DND-41 (cell line): Measurements from ENCODE around the gene COPE.
"Not testable (repeated sequence)": the region's sequence is repeated elsewhere in the genome, so short reads cannot be mapped to it uniquely, and the experiment has no call there.

ENCODE experiments used
- ATAC-seq: fragments of 200-7000 bp; cut with Tn5 transposase; 3 replicates; pipeline ENCODE4 v1.9.1; 2021; ENCODE audit warnings: low read depth; ENCODE audit not compliant: insufficient read depth
- DNase-seq: peaks from one replicate; pipeline ENCODE4 v3.0.0-alpha.2; 2020
- H2AFZ ChIP-seq: 2 replicates; pipeline ENCODE4 v1.6.0; 2012; ENCODE audit warnings: low read depth, low read length
- H3K27ac ChIP-seq: 2 replicates; pipeline ENCODE4 v1.5.1; 2012; ENCODE audit warnings: low read length, inconsistent platforms
- H3K27me3 ChIP-seq: fragments of 200-600 bp; sonication (generic); 2 replicates; pipeline ENCODE4 v1.6.0; 2012; ENCODE audit warnings: low read length, mild to moderate bottlenecking, inconsistent platforms; ENCODE audit not compliant: insufficient read depth, poor library complexity
- H3K36me3 ChIP-seq: 2 replicates; pipeline ENCODE4 v1.5.1; 2012; ENCODE audit warnings: low read length, inconsistent platforms; ENCODE audit not compliant: insufficient read depth
- H3K4me1 ChIP-seq: 2 replicates; pipeline ENCODE4 v1.5.1; 2012; ENCODE audit warnings: mild to moderate bottlenecking, low read length; ENCODE audit not compliant: insufficient read depth
- H3K4me2 ChIP-seq: 2 replicates; pipeline ENCODE4 v1.6.0; 2012; ENCODE audit warnings: mild to moderate bottlenecking, moderate library complexity, low read length, inconsistent platforms; ENCODE audit not compliant: insufficient read depth
- H3K4me3 ChIP-seq, 2 experiments: fragments of 200-600 bp in 1 of 2; shearing (Covaris generic) in 1 of 2; 2 replicates each; pipeline ENCODE4 v1.5.1; 2012 to 2016; ENCODE audit warnings: inconsistent platforms in 2 of 2, low read length in 2 of 2, mild to moderate bottlenecking in 2 of 2, low read depth in 1 of 2, moderate library complexity in 1 of 2
- H3K79me2 ChIP-seq: 2 replicates; pipeline ENCODE4 v1.6.0; 2012; ENCODE audit warnings: low read length, inconsistent platforms; ENCODE audit not compliant: insufficient read depth
- H3K9ac ChIP-seq: 2 replicates; pipeline ENCODE4 v1.6.0; 2012; ENCODE audit warnings: low read depth, mild to moderate bottlenecking, inconsistent platforms, low read length, moderate library complexity
- H3K9me3 ChIP-seq: 2 replicates; pipeline ENCODE4 v1.5.1; 2012; ENCODE audit warnings: low read length, moderate library complexity, mild to moderate bottlenecking, inconsistent platforms; ENCODE audit not compliant: insufficient read depth, severe bottlenecking
- H4K20me1 ChIP-seq: 2 replicates; pipeline ENCODE4 v1.6.0; 2012; ENCODE audit warnings: low read length; ENCODE audit not compliant: insufficient read depth
- CTCF ChIP-seq: IDR thresholded peaks from 2 replicates; pipeline ENCODE4 v1.5.1; 2012; ENCODE audit warnings: borderline replicate concordance, low read length, moderate library complexity, mild to moderate bottlenecking; ENCODE audit not compliant: poor library complexity, severe bottlenecking; ENCODE audit errors: extremely low read depth
- EZH2 ChIP-seq: IDR thresholded peaks from 3 replicates; pipeline ENCODE4 v1.6.1; 2012; ENCODE audit warnings: borderline replicate concordance, low read depth, mild to moderate bottlenecking, moderate library complexity, low read length, inconsistent platforms; ENCODE audit not compliant: severe bottlenecking

Gene COPE

DNA sequence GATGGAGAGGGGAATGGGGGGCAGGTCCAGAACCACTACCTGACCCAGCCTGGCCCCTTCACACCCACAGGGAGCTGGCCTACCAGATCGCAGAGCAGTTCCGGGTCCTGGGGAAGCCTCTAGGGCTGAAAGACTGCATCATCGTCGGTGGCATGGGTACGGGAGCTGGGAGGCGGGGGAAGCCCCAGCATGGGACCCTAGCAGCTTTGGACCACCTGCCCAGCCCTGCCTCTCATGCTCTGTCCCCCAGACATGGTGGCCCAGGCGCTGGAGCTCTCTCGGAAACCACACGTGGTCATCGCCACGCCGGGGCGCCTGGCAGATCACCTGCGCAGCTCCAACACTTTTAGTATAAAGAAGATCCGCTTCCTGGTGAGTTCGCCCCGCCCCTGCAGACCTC lies 2.4 kb upstream of the COPE start:
- H3K9ac ChIP-seq = no peak overlapping the region
- no peak for ATAC-seq

GRCh38 chr19:18920400-18920799 lies 1.2 kb upstream of the COPE start:
- H3K9me3 ChIP-seq = no peaks in the 10 kb centered on the region
- peaks cover 40% of the 10 kb centered on the region for H3K4me1 ChIP-seq
- no peak for ATAC-seq
- DNase-seq = no peak
- H3K27me3 ChIP-seq = no peaks in the 10 kb centered on the region
- H2AFZ ChIP-seq = no peak overlapping the region
- TF ChIP-seq EZH2 = no peak
- no peak for TF ChIP-seq CTCF
- peaks cover 18% of the 10 kb centered on the region; the same call in 1 of the 2 replicates for H4K20me1 ChIP-seq
- peaks cover 39% of the 10 kb centered on the region for H3K36me3 ChIP-seq
- H3K4me3 ChIP-seq = peak overlapping the region; percentile 78 to 87; a peak in 3 of 4 replicates
- H3K79me2 ChIP-seq = peaks cover 57% of the 10 kb centered on the region
- H3K27ac ChIP-seq = peak overlapping the region; percentile 70
- H3K9ac ChIP-seq = peak overlapping the region; percentile 65
- H3K4me2 ChIP-seq = peak overlapping the region; percentile 70

More for the DNA sequence above, 2.4 kb upstream of the COPE start:
- H2AFZ ChIP-seq = no peak overlapping the region
- no peaks in the 10 kb centered on the region for H3K9me3 ChIP-seq
- peaks cover 36% of the 10 kb centered on the region for H3K4me1 ChIP-seq
- H3K4me3 ChIP-seq = peak overlapping the region in 1 of 2 experiments; percentile 15; a peak in 1 of 4 replicates
- DNase-seq = no peak
- peaks cover 45% of the 10 kb centered on the region for H3K36me3 ChIP-seq
- H3K27ac ChIP-seq = no peak overlapping the region
- TF ChIP-seq CTCF (no peak), EZH2 (no peak)
- H4K20me1 ChIP-seq = peaks cover 14% of the 10 kb centered on the region; the same call in 1 of the 2 replicates
- no peaks in the 10 kb centered on the region for H3K27me3 ChIP-seq
- peak overlapping the region; percentile 70; the same call in 1 of the 2 replicates for H3K4me2 ChIP-seq
- peaks cover 45% of the 10 kb centered on the region for H3K79me2 ChIP-seq

DNA sequence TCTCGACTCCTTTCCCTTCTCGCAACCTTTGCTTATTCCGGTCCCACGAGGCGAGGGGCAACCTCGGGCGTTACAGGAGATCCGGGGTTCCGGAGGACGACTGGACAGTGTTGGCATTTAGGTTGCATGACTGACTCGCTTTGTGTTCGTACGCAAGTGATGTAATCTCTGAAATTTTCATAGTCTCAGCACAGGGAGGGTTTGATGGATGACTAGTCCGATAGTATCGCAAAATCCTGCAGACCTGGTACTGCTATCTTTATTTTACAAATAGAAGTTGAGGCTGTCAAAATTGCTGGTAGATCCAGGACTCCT lies 670 bp upstream of the COPE start:
- peaks cover 43% of the 10 kb centered on the region for H3K36me3 ChIP-seq
- H2AFZ ChIP-seq = peak overlapping the region; percentile 76
- TF ChIP-seq EZH2 (no peak), CTCF (no peak)
- peak overlapping the region; percentile 78 to 87 for H3K4me3 ChIP-seq
- H3K27me3 ChIP-seq = no peaks in the 10 kb centered on the region
- DNase-seq = no peak
- H3K9me3 ChIP-seq = no peaks in the 10 kb centered on the region
- peak overlapping the region; percentile 70 for H3K4me2 ChIP-seq
- H4K20me1 ChIP-seq = peaks cover 24% of the 10 kb centered on the region; the same call in 1 of the 2 replicates
- peak overlapping the region; percentile 70 for H3K27ac ChIP-seq
- H3K9ac ChIP-seq = peak overlapping the region; percentile 65
- peaks cover 62% of the 10 kb centered on the region for H3K79me2 ChIP-seq
- ATAC-seq = no peak
- peaks cover 44% of the 10 kb centered on the region for H3K4me1 ChIP-seq

- Histone ChIP-seq H4K20me1 (peaks cover 37% of the 10 kb centered on the region), H3K4me3 (peak overlapping the region in 1 of 2 experiments; percentile 87; a peak in 1 of 4 replicates), H3K4me1 (peaks cover 44% of the 10 kb centered on the region), H3K79me2 (peaks cover 84% of the 10 kb centered on the region), H3K36me3 (peaks cover 45% of the 10 kb centered on the region), H3K9ac (peak overlapping the region; percentile 66), H3K4me2 (peak overlapping the region; percentile 75)
- H3K9me3 ChIP-seq, ATAC-seq, H3K27ac ChIP-seq, H3K27me3 ChIP-seq, H2AFZ ChIP-seq, DNase-seq: not testable (repeated sequence)
Observed at GRCh38 chr19:18917593-18917992, 1.6 kb downstream of the COPE start.
